ENCODE measurements around the gene PTCH1.

DNA sequence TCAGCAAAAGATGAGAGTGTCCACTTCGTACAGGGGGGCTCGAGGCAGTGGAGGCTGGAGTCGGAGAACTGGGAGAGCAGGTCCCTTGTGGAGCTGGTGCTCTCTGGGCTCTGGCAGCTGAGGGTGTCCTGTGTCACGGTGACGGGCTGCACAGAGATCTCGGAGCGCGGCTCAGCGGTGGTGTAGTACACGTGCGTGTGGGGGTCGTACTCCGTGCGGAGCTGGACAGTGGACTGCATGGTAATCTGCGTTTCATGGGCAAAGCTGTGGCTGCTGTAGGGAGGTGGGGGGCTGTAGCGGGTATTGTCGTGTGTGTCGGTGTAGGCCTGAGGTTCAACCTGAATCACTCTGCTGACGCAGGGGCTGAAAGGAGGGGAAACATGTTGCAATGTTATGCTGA lies 48.0 kb downstream of the PTCH1 start:
- TF ChIP-seq, protein P1, sequence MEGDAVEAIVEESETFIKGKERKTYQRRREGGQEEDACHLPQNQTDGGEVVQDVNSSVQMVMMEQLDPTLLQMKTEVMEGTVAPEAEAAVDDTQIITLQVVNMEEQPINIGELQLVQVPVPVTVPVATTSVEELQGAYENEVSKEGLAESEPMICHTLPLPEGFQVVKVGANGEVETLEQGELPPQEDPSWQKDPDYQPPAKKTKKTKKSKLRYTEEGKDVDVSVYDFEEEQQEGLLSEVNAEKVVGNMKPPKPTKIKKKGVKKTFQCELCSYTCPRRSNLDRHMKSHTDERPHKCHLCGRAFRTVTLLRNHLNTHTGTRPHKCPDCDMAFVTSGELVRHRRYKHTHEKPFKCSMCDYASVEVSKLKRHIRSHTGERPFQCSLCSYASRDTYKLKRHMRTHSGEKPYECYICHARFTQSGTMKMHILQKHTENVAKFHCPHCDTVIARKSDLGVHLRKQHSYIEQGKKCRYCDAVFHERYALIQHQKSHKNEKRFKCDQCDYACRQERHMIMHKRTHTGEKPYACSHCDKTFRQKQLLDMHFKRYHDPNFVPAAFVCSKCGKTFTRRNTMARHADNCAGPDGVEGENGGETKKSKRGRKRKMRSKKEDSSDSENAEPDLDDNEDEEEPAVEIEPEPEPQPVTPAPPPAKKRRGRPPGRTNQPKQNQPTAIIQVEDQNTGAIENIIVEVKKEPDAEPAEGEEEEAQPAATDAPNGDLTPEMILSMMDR (IDR thresholded peaks at IDR 0.05; ENCODE audit: borderline replicate concordance, extremely low read depth, low read length, poor library complexity, severe bottlenecking), result no peak
- no peak for TF ChIP-seq EZH2 (IDR thresholded peaks at IDR 0.05; ENCODE audit: borderline replicate concordance, low read depth, low read length, severe bottlenecking)
